ENCODE measurements around the gene PPP1R7.
"Not testable (repeated sequence)": the region's sequence is repeated elsewhere in the genome, so short reads cannot be mapped to it uniquely, and the experiment has no call there.

Gene PPP1R7

GRCh38 chr2:241177526-241178334 lies 27.5 kb downstream of the PPP1R7 start:
- DNase-seq: no peak

GRCh38 chr2:241178961-241179360 lies 28.7 kb downstream of the PPP1R7 start:
- no peak for DNase-seq

- no peak for DNase-seq
Measured at GRCh38 chr2:241179899-241180298, 29.6 kb downstream of the PPP1R7 start.

- DNase-seq: no peak
Measured at GRCh38 chr2:241180495-241180894, 30.2 kb downstream of the PPP1R7 start.

GRCh38 chr2:241182126-241182525 lies 31.9 kb downstream of the PPP1R7 start:
- DNase-seq: no peak

GRCh38 chr2:241182531-241183133 lies 32.4 kb downstream of the PPP1R7 start:
- DNase-seq: no peak

GRCh38 chr2:241183221-241183620 lies 33.0 kb downstream of the PPP1R7 start:
- no peak for DNase-seq

- DNase-seq: no peak
Measured at GRCh38 chr2:241184901-241185300, 34.6 kb downstream of the PPP1R7 start.

GRCh38 chr2:241185961-241186360 lies 35.7 kb downstream of the PPP1R7 start:
- no peak for DNase-seq

- DNase-seq: no peak
Measured at GRCh38 chr2:241187101-241187917, 37.0 kb downstream of the PPP1R7 start.

- no peak for DNase-seq
Measured at GRCh38 chr2:241187918-241188234, 37.6 kb downstream of the PPP1R7 start.

GRCh38 chr2:241188361-241189092 lies 38.3 kb downstream of the PPP1R7 start, which contains the start of gene ANO7:
Gene ANO7 (plus strand): TSS chr2:241188677. CDS start chr2:241190064, 1,387 bp downstream.
- no peak for DNase-seq

- no peak for DNase-seq
Measured at GRCh38 chr2:241189093-241189855, 39.0 kb downstream of the PPP1R7 start.

GRCh38 chr2:241189856-241190201 lies 39.6 kb downstream of the PPP1R7 start:
- no peak for DNase-seq

GRCh38 chr2:241190291-241190981 lies 40.2 kb downstream of the PPP1R7 start:
- no peak for DNase-seq

GRCh38 chr2:241191081-241191480 lies 40.8 kb downstream of the PPP1R7 start:
- DNase-seq: no peak

GRCh38 chr2:241193271-241193670 lies 43.0 kb downstream of the PPP1R7 start:
- no peak for DNase-seq

- no peak for DNase-seq
Measured at GRCh38 chr2:241194811-241195210, 44.5 kb downstream of the PPP1R7 start.

- no peak for DNase-seq
Measured at GRCh38 chr2:241195506-241196130, 45.4 kb downstream of the PPP1R7 start.

GRCh38 chr2:241197246-241197645 lies 47.0 kb downstream of the PPP1R7 start:
- not testable (repeated sequence) for DNase-seq

- no peak for DNase-seq
Measured at GRCh38 chr2:241197947-241198346, 47.7 kb downstream of the PPP1R7 start.
